Neural progenitor cell (in vitro differentiated cells): ENCODE results near the gene MCRIP2.

ENCODE experiments used
- CTCF ChIP-seq: fragments of 200-600 bp; sonication (generic); IDR thresholded peaks from 2 replicates; pipeline ENCODE4 v1.5.1; 2017; ENCODE audit warnings: antibody characterized with exemption, mild to moderate bottlenecking
- EZH2 ChIP-seq: fragments of 200-600 bp; sonication (generic); IDR thresholded peaks from 2 replicates; pipeline ENCODE4 v1.6.1; 2017; ENCODE audit warnings: antibody characterized with exemption, mild to moderate bottlenecking, moderate library complexity

- TF ChIP-seq EZH2, result no peak
- no peak for TF ChIP-seq CTCF
These were observed 45.5 kb upstream of the MCRIP2 start for GRCh38 chr16:595942-596735.
